Stimulated activated effector memory CD8-positive, alpha-beta T cell treated with anti-CD3 and anti-CD28 coated beads, Interleukin-12 subunit alpha, Interleukin-12 subunit beta, amount 100 ng/mL, for 72 hours (primary cell): ENCODE results near the gene HOMER3.
A peak's percentile ranks its signal among the peaks of the same experiment; 100 is the strongest.

ENCODE experiments used
- ATAC-seq: fragments of 150-1000 bp; cut with Tn5 transposase; 2 replicates; pipeline ENCODE4 v1.10.0; 2021
- DNase-seq, 2 donors: peaks; one replicate each; pipeline ENCODE4 v3.0.0; 2021 to 2022; ENCODE audit warnings: low spot score in 2 of 2
- H3K27ac Mint-ChIP-seq: one replicate; pipeline ENCODE4 v1.8.0; 2022; ENCODE audit warnings: mild to moderate bottlenecking, mixed read lengths
- H3K36me3 Mint-ChIP-seq: one replicate; pipeline ENCODE4 v1.8.0; 2022; ENCODE audit warnings: mild to moderate bottlenecking, mixed read lengths
- H3K4me1 Mint-ChIP-seq: one replicate; pipeline ENCODE4 v1.8.0; 2022; ENCODE audit warnings: mixed read lengths
- H3K4me3 Mint-ChIP-seq: one replicate; pipeline ENCODE4 v1.8.0; 2022; ENCODE audit warnings: mild to moderate bottlenecking, mixed read lengths
- H3K9me3 Mint-ChIP-seq: one replicate; pipeline ENCODE4 v1.8.0; 2022; ENCODE audit warnings: mixed read lengths

HOMER3 gene

DNA sequence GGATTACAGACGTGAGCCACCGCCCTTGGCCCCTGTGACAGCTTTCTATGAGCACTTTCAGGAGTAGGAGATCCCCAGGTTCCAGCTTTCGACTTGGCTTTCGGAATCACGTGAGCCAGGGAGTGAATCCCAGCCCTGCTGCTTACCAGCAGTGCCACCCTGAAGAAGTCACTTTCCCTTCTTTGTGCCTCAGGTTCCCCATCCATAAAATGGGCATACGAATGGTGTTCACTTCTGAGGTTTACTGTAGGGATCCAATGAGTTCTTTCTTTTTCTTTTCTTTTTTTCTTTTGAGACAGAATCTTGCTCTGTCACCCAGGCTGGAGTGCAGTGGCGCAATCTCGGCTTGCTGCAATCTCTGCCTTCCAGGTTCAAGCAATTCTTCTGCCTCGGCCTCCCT is 4.3 kb upstream of the HOMER3 start:
- Mint-ChIP-seq H3K9me3 (no peaks in the 10 kb centered on the region), H3K4me3 (no peak overlapping the region), H3K36me3 (peaks cover 6% of the 10 kb centered on the region), H3K4me1 (peaks cover 17% of the 10 kb centered on the region), H3K27ac (no peak overlapping the region)
- DNase-seq (no peak), ATAC-seq (no peak)

DNA sequence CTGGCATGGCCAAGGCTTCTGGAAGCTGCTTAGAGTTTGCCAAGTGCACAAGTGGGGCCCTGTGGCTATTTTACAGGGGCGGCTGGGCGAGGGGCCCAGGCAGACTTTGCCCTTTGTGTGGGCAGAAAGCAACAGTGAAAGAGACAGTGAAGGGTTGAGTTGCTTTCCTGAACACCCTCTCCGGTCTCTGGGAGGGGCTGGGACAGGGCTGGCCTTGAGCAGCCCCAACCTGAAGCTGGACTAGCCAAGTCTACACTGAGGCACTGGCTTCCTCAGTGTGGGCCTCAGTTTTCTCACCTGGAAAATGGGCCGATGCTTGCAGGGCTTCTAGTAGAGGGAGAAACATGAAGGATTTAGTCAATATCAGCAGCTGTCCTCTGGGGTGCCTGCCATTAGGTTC is 2.4 kb upstream of the HOMER3 start:
- Mint-ChIP-seq H3K27ac (no peak overlapping the region), H3K36me3 (peaks cover 6% of the 10 kb centered on the region), H3K4me3 (no peak overlapping the region), H3K4me1 (peaks cover 19% of the 10 kb centered on the region), H3K9me3 (no peaks in the 10 kb centered on the region)
- DNase-seq (no peak), ATAC-seq (no peak)

DNA sequence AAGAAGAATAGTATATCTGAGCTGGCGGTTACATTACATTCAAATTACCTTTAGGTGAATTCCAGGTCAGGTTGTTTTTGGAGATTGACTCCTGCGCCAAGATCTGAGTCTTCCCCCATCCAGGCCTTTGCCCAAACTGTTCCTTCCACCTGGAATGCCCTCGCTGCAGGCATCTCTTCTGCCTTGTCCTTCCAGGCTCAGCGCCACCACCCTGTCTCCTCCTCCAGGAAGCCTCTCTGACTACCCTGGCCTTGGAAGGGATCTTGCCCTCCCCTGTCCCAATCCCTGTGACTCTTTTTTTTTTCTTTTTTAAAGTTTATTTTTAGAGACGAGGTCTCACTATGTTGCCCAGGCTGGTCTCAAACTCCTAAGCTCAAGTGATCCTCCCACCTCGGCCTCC is 1.7 kb upstream of the HOMER3 start:
- no peak for ATAC-seq
- Mint-ChIP-seq H3K27ac (no peak overlapping the region), H3K9me3 (no peaks in the 10 kb centered on the region), H3K4me3 (peak overlapping the region; percentile 65), H3K4me1 (peaks cover 19% of the 10 kb centered on the region), H3K36me3 (peaks cover 6% of the 10 kb centered on the region)
- no peak for DNase-seq

DNA sequence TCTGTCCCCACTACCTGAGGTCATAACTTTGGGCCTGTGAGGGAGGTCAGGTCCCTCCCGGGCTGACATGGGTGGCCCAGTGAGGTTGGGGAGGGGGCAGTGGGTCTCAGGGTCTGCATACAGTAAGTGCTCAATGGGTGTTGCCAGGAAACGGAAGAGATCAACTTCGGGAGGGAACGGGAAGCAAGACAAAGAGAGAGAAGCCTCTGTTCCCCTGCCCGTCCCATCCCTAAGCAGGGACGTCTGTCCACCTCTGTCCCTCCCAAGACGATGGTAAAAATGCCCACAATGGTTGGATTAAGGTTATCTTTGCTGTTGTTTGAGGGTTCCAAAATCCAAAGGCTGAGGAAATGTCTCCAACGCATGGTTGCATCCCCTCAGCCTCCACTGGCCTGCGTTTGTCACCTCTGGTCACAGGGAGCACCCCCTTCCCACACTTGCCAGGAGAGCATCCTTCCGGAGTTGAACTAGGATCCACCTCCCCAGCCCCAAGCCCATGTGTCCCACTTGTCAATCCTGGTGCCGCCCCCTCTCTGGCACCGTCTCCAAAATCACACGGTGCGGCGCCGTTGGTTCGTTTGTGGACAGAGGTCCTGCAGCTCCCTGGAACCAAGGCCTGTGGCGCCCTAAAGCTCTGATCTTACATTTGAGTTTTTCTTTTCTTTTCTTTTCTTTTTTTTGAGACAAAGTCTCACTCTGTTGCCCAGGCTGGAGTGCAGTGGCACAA is 774 bp upstream of the HOMER3 start:
- no peaks in the 10 kb centered on the region for H3K9me3 Mint-ChIP-seq
- peaks cover 19% of the 10 kb centered on the region for H3K4me1 Mint-ChIP-seq
- DNase-seq (no peak), ATAC-seq (no peak)
- H3K4me3 Mint-ChIP-seq: peak overlapping the region; percentile 65
- no peak overlapping the region for H3K27ac Mint-ChIP-seq
- peaks cover 6% of the 10 kb centered on the region for H3K36me3 Mint-ChIP-seq

DNA sequence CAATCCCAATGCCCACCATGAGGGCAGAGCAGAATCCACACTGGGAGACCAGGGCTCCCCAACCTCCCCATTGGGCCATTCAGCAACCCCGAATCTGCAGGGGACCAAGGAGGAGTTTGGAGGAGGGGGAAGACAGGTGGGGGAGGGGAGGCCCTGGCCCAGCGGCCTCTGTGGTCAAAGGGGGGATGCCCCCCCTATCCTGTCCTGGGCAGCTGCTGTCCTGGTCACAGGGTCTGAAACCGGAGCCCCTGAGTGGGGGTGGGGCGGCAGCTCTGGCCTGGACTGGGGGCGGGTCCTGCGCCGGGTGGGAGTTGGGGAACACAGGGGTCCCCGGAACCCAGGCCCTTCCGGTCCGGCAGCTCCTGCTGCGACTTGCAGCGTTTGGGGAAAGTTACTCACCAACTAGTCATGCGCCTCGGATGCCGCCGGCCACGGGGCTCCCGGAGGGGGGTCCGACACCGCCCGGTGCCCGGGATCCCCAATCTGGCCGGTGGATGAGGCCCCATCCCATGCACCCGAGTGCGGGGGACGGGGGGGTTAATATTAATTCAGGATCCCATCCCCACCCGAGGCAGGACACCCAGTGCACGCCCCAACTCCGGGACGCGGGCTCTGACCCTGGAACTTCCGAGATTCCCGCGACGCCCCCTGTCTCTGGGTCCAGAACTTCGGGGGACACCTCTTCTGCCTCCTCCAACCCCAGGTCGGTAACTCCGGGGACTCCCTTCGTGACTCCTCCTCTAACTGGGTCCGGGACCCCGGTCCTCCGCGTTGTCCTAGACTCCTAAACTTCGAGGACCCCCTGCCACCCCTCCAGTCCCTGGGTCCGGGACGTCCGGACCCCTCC is 872 bp downstream of the HOMER3 start:
- Mint-ChIP-seq H3K36me3 (peaks cover 6% of the 10 kb centered on the region), H3K27ac (no peak overlapping the region), H3K4me1 (peaks cover 19% of the 10 kb centered on the region), H3K9me3 (no peaks in the 10 kb centered on the region), H3K4me3 (peak overlapping the region; percentile 65)
- DNase-seq: no peak
- ATAC-seq: peak; percentile 31

DNA sequence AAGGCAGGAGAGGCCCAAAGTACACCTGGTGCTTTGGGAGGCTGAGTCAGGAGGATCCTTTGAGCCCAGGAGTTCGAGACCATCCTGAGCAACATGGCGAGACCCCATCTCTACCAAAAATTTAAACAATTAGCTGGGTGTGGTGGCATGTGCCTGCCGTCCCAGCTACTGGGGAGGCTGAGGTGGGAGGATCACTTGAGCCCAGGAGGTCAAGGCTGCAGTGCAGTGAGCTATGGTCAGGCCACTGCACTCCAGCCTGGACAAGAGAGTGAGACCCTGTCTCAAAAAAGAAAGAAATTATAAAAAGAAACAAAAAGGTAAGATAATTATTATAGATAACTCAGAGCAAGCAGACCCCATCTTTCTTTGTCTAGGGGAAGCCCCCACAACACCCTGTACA is 1.9 kb downstream of the HOMER3 start:
- Mint-ChIP-seq H3K9me3 (no peaks in the 10 kb centered on the region), H3K27ac (no peak overlapping the region), H3K36me3 (peaks cover 6% of the 10 kb centered on the region), H3K4me3 (peak overlapping the region; percentile 65), H3K4me1 (peaks cover 19% of the 10 kb centered on the region)
- ATAC-seq (no peak), DNase-seq (no peak)

DNA sequence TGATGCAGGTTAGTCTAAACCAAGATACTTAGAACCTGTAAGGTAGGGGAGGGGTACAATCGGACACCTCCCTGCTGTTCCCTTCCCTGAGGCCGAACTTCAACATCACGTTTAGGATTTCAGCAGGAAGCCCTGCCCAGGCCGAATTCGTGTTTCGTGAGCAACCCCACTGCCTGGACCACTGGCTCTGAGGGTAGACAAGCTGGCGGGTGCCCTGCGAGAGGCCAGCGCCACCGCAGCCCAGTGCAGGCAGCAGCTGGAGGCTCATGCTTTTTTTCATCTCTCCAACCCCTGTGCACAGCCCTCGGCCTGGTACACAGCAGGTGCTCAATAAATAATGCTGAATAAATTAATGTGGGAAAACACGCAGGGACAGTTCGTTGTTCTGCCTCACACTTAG is 7.7 kb downstream of the HOMER3 start:
- Mint-ChIP-seq H3K4me1 (peaks cover 11% of the 10 kb centered on the region), H3K36me3 (no peaks in the 10 kb centered on the region), H3K27ac (no peak overlapping the region), H3K9me3 (no peaks in the 10 kb centered on the region), H3K4me3 (peak overlapping the region; percentile 72)
- ATAC-seq (no peak), DNase-seq (no peak)

DNA sequence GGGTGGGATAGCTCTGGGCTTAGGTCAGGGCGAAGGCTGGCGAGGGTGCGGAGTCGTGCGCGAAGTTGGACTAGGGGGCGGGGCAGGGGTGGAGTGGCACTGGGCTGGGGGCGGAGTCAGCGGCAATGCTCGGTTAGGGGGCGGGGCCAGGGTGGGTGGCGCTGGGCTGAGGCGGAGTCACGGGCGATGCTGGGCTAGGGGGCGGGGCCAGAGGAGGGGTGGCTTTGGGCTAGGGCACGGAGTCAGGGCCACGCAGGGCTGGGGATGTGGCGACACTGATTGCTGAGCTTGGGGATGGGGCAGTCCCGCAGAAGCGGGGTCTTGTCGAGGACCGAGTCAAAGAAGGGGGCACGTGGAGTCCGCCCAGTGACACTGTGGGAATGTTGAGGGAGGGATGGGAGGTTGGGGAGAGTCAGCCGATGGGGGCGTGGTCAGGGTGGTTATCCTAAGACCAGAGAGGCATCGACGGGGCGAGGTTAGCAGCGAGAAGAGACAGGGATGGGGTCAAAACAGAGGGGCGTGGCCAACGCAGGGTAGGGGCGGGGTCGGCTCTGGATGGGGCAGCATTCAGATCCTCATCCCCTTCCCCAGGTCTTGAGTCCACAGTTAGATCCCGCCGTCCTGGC is 8.7 kb downstream of the HOMER3 start:
- ATAC-seq (peak; percentile 90), DNase-seq (peak; percentile 61 to 79)
- Mint-ChIP-seq H3K9me3 (no peaks in the 10 kb centered on the region), H3K27ac (no peak overlapping the region), H3K4me3 (peak overlapping the region; percentile 72), H3K36me3 (peaks cover 5% of the 10 kb centered on the region), H3K4me1 (peaks cover 11% of the 10 kb centered on the region)

DNA sequence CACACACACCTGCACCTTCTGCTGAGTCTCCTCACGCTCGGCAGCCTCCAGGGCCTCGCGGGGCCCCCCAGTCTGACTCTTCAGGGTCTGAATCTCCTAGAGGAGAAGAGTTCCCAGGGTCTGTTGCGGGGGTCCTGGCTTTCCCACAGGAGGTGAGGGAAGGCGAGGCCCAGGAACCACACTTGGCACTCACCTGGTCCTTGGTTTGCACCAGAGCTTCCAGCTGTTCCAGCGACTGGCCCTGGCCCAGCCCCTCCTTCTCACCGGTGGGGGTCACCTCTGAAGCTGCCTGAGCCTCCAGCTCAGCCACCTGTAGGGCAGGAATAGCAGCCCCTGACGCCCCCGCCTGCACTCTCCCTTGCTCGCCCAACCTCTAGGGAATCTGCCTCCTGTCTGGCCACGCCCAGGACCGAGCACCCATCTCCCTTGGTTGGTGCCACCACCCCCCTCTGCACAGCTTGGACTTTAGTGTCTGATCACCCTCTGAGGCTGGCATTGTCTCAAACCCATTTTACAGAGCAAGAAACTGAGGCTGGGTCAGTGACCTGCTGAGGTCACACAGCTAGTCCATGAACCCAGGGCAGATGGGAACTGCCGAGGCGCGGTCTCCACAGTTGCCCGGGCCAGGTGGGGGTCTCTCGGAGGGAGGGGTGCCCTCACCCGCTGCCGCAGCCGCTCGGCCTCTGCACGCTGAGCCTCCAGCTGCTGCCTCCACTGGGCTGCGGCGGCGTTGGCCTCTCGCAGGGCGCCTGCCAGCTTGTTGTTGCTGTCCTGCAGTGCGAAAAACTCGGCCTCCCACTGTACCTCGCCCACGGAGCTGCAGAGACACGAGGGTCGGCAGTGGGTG is 9.5 kb downstream of the HOMER3 start:
- Mint-ChIP-seq H3K4me3 (peak overlapping the region; percentile 72), H3K36me3 (peaks cover 13% of the 10 kb centered on the region), H3K27ac (no peak overlapping the region), H3K4me1 (peaks cover 11% of the 10 kb centered on the region), H3K9me3 (no peaks in the 10 kb centered on the region)
- DNase-seq: no peak
- ATAC-seq: no peak

DNA sequence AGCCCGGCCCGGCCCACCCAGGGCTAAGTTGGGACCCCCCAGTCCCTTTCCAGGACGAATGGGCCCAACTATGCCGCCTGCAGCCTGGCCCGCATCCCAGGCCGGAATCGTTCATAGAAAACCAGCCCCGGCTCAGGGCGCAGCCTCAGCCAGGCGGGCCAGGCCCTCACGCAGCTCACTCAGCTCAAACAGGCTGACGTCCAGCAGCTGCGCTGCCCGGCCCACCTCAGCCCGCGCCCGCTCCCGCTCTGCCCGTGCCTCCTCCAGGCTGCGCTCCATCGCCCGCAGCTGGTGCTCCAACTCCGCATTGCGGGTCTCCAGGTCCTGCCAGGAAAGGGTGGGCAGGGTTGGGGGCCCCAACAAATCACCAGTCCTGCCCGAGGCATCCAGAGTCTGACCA is 11.7 kb downstream of the HOMER3 start:
- peaks cover 15% of the 10 kb centered on the region for H3K4me1 Mint-ChIP-seq
- no peak overlapping the region for H3K4me3 Mint-ChIP-seq
- no peaks in the 10 kb centered on the region for H3K9me3 Mint-ChIP-seq
- H3K36me3 Mint-ChIP-seq: peaks cover 36% of the 10 kb centered on the region
- no peak overlapping the region for H3K27ac Mint-ChIP-seq
- DNase-seq (no peak), ATAC-seq (no peak)

DNA sequence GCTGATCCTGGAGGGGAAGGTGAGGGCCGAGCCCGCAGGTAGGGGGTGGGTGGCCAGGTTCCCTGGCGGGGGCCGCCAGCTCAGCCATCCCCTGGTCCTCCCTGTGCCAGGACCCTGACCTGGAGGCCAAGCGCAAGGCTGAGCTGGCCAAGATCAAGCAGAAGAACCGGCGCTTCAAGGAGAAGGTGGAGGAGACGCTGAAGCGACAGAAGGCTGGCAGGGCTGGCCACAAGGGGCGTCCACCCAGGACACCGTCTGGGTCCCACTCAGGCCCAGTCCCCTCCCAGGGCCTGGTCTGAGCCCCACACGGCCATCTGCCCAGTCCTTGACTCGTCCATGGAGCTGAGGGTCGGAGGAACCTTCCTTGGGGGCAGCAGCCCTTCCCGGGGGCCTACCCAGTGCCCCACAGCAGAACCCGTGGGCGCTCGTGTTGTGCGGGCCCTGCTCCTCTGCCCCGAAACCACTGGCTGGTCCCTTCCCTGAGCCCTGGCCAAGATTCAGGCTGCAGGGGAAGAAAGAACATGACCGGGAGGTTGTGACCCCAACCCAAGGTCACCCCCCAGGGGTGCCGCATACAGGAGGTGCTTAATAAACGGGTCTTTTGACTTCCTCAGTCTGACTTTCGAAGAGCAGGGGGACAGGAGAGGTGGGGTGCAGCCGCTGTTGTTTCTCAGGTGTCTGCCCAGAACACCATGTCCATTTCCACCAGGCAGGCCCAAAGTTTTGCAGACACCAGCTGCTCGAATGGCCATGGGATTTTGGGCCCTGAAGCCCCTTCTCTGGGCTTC is 12.8 kb downstream of the HOMER3 start:
- no peak for ATAC-seq
- H3K4me1 Mint-ChIP-seq: peaks cover 17% of the 10 kb centered on the region
- no peak overlapping the region for H3K27ac Mint-ChIP-seq
- no peak overlapping the region for H3K4me3 Mint-ChIP-seq
- H3K9me3 Mint-ChIP-seq: no peaks in the 10 kb centered on the region
- peaks cover 47% of the 10 kb centered on the region for H3K36me3 Mint-ChIP-seq
- no peak for DNase-seq

DNA sequence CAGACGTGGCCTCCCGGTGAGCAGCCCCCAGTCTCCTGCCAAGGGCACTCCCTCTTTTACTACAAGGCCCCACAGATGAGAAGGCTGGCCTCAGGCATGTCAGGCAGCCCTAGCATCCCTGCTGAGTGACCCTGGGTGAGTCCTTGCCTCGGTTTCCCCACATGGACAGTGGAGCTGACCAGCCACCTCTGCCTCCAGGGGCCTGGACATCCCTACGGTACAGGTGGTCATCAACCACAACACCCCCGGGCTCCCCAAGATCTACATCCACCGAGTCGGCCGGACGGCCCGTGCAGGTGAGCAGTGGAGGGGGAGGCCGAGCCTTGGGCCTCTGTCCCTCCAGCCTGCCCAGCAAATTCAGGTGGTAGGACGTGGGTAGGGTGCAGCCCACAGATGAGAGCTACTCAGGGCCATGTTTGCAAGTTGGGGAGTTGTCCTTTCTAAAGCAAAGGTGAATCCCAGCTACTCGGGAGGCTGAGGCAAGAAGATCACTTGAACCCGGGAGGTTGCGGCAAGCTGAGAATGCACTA is 16.3 kb downstream of the HOMER3 start:
- Mint-ChIP-seq H3K4me3 (no peak overlapping the region), H3K27ac (peak overlapping the region; percentile 37), H3K9me3 (no peaks in the 10 kb centered on the region), H3K36me3 (peaks cover 73% of the 10 kb centered on the region), H3K4me1 (peaks cover 18% of the 10 kb centered on the region)
- no peak for DNase-seq
- no peak for ATAC-seq

DNA sequence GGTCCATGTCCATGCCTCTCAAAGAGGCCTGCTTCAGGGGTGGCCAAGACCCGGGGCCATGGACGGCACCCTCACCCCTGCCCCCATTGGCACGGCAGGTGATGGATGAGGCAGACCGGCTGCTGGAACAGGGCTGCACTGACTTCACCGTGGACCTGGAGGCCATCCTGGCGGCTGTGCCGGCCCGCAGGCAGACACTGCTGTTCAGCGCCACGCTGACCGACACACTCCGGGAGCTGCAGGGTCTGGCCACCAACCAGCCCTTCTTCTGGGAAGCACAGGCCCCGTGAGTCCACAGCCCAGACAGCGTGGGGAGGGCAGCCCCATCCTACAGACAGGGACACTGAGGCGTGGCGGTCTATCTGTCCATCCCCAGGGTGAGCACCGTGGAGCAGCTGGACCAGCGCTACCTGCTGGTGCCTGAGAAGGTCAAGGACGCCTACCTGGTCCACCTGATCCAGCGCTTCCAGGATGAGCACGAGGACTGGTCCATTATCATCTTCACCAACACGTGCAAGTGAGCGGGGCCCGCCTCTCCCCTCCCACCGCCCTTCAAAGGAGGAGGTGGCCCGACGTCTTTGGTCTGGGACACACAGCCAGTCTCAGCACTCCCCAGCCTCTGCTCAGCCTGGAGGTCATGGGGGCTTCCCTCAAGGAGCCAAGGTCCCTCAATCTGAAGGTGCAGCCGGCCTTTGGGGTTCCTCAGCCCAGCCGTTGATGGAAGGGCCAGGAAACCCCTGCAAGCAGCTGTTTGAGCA is 18.6 kb downstream of the HOMER3 start:
- no peak overlapping the region for H3K4me3 Mint-ChIP-seq
- H3K4me1 Mint-ChIP-seq: peaks cover 28% of the 10 kb centered on the region
- peaks cover 88% of the 10 kb centered on the region for H3K36me3 Mint-ChIP-seq
- no peaks in the 10 kb centered on the region for H3K9me3 Mint-ChIP-seq
- no peak overlapping the region for H3K27ac Mint-ChIP-seq
- no peak for ATAC-seq
- DNase-seq: no peak

DNA sequence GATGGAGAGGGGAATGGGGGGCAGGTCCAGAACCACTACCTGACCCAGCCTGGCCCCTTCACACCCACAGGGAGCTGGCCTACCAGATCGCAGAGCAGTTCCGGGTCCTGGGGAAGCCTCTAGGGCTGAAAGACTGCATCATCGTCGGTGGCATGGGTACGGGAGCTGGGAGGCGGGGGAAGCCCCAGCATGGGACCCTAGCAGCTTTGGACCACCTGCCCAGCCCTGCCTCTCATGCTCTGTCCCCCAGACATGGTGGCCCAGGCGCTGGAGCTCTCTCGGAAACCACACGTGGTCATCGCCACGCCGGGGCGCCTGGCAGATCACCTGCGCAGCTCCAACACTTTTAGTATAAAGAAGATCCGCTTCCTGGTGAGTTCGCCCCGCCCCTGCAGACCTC is 19.4 kb downstream of the HOMER3 start:
- Mint-ChIP-seq H3K9me3 (no peaks in the 10 kb centered on the region), H3K27ac (no peak overlapping the region), H3K4me3 (peak overlapping the region; percentile 83), H3K4me1 (peaks cover 36% of the 10 kb centered on the region), H3K36me3 (peaks cover 88% of the 10 kb centered on the region)
- no peak for DNase-seq
- ATAC-seq: no peak
